GM23248 (cell line): ENCODE results near the gene SNAP29.

Experiments
- EZH2 ChIP-seq: fragments of 200-600 bp; sonication (generic); IDR thresholded peaks from 2 replicates; pipeline ENCODE4 v1.6.1; 2018; ENCODE audit warnings: antibody characterized with exemption, mild to moderate bottlenecking; ENCODE audit not compliant: insufficient read depth, poor library complexity, severe bottlenecking
- EZH2phosphoT487 ChIP-seq: fragments of 200-600 bp; sonication (generic); IDR thresholded peaks from 2 replicates; pipeline ENCODE4 v1.6.1; 2018; ENCODE audit warnings: antibody characterized with exemption, moderate library complexity, mild to moderate bottlenecking, low read depth; ENCODE audit not compliant: insufficient read depth

GRCh38 chr22:20937031-20937793, 78.4 kb downstream of the SNAP29 start:
- TF ChIP-seq EZH2 (no peak), EZH2phosphoT487 (no peak)
